ENCODE data around the gene TSEN34.
"Not testable (repeated sequence)": the region's sequence is repeated elsewhere in the genome, so short reads cannot be mapped to it uniquely, and the experiment has no call there.

The TSEN34 gene

DNA sequence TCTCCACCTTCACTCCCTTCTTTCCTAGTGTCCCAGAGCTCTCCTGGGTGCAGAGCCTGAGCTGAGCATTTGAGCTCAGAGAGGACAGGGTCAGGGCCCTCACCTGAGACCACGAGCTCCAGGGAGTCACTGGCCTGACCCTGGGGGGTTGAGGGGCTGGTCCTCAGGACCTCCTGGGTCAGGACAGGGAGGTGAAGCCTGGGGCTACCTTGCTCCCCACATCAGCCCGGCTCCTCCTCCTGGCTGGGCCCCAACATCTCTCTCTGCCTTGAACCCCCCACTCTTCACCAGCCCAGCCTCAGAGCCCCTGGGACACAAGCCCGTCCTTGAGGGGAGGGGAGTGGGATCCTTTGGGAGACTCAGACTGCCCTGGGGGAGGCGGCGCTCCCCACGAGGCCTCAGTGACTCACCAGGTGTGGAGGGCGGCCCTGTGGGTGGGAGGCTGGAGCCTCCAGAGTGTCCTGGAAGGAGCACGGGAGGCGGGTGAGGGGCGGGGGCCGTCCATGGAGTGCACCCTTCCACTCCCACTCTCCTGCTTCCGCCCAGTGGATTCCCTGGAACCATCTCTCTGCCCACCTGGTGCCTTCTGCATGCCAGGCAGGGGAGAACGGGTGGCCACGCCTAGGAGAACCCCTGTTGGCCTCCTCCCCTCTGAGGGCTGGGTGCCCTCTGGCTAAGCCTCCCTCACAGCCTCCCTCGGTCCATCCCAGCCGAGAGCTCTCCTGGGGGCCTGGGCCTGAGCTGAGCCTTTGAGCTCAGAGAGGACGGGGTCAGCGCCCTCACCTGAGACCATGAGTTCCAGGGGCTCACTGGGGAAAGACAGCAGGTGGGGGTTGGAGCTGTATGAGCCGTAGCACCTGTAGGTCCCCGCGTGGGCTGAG lies 48.6 kb downstream of the TSEN34 start:
- DNase-seq (ENCODE audit: low read depth in 3 of 3), result not testable (repeated sequence)

GRCh38 chr19:54240372-54241336 lies 49.5 kb downstream of the TSEN34 start:
- DNase-seq (ENCODE audit: low read depth in 3 of 3), result not testable (repeated sequence)

- not testable (repeated sequence) for DNase-seq (ENCODE audit: low read depth in 3 of 3)
Measured at GRCh38 chr19:54242234-54242633, 51.1 kb downstream of the TSEN34 start.

DNA sequence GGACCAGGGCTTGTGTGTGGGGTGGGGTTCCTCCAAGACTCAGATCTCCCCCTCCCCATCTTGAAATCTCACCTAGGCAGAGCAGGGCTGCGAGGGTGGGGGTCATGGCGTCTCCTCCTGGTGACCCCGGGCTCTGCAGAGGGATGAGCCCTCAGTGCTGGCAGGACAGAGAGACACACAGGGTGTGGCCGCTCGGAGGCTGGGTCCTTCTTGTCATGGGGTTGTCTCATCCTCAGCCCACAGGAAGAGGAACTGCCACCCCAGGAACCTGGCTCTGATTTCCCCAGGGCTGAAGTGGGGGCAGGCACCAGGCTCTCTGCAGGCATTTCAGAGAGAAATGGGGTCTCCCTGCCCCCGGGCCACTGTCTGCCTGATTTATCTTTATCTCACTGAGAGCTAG lies 51.5 kb downstream of the TSEN34 start, which contains the start of gene LILRA6:
Gene LILRA6 (minus strand): TSS at position 145 of the 400 bp plus-strand sequence.
- not testable (repeated sequence) for DNase-seq (ENCODE audit: low read depth in 3 of 3)

- DNase-seq (ENCODE audit: low read depth in 3 of 3), result not testable (repeated sequence)
Measured at GRCh38 chr19:54243809-54244208, 52.7 kb downstream of the TSEN34 start.

Measured in stimulated activated CD4-positive, alpha-beta T cell treated with anti-CD3 and anti-CD28 coated beads, TNF-alpha, amount 100 ng/mL, for 24 hours (primary cell).